LNCaP clone FGC (cell line): ENCODE measurements around the gene ROM1.
"Not testable (repeated sequence)": the region's sequence is repeated elsewhere in the genome, so short reads cannot be mapped to it uniquely, and the experiment has no call there.

Source experiments
- DNase-seq: peaks from one replicate; pipeline ENCODE4 v3.0.0-alpha.2; 2011; ENCODE audit warnings: low read depth
- H3K4me3 ChIP-seq: 2 replicates; pipeline ENCODE4 v1.5.1; 2011; ENCODE audit warnings: mild to moderate bottlenecking, low read depth, low read length, control low read depth
- TF ChIP-seq, protein P1 (sequence below): IDR thresholded peaks from 2 replicates; pipeline ENCODE4 v1.5.1; 2012; ENCODE audit warnings: mild to moderate bottlenecking; ENCODE audit not compliant: control insufficient read depth, insufficient read depth; ENCODE audit errors: extremely low read depth

ROM1 gene

DNA sequence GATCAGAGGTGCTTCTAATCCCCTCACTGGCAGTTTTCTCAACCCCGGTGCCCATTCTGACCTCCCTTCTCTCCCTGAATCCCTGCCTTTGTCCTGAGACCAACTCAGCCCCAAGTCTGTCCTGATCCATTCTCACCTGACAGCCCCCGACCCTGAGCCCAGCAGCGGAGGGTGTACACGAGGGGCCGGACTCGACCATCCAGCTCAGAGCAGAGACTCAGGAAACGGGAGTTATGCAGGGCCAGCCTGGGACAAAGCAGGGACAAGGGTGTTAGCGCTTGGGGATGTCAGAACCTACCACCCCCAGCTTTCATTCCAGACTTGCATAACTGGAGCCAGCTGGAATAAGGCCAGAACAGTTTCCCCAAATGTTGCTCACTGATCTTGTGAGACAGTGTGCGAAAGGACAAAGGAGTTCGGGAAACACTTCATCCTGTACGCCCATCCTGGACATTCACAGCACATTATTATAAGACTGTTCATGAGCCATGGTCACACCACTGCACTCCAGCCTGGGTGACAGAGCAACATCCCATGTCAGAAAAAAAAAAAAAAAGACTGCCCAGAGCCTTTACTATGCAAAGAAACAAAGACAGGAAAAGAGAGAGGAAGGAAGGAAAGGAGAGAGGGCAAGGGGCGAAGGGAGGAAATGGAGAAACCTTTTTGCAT lies 35.9 kb upstream of the ROM1 start:
- DNase-seq: no peak
- H3K4me3 ChIP-seq: no peak overlapping the region
- TF ChIP-seq, protein P1, sequence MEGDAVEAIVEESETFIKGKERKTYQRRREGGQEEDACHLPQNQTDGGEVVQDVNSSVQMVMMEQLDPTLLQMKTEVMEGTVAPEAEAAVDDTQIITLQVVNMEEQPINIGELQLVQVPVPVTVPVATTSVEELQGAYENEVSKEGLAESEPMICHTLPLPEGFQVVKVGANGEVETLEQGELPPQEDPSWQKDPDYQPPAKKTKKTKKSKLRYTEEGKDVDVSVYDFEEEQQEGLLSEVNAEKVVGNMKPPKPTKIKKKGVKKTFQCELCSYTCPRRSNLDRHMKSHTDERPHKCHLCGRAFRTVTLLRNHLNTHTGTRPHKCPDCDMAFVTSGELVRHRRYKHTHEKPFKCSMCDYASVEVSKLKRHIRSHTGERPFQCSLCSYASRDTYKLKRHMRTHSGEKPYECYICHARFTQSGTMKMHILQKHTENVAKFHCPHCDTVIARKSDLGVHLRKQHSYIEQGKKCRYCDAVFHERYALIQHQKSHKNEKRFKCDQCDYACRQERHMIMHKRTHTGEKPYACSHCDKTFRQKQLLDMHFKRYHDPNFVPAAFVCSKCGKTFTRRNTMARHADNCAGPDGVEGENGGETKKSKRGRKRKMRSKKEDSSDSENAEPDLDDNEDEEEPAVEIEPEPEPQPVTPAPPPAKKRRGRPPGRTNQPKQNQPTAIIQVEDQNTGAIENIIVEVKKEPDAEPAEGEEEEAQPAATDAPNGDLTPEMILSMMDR: no peak

DNA sequence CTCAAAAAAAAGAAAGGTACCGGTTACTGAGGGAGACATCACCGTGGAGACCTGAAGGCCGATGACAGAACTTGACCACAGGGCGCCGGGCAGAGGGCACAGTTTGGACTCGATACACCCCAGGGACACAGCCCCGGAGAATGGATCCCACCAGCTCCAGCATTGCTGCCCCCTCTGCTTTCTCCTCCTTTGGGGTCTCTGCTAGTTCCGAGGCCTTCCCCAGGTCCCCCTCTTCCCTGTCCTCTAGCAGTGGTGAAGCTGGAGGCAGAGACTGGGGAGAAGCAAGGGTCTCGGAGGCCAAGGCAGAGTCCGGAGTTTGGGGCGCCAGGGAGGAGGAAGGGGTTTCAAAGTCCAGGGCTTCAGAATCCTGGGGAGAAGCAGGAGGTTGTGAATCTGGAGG lies 34.5 kb upstream of the ROM1 start:
- no peak overlapping the region for H3K4me3 ChIP-seq
- TF ChIP-seq, protein P1: no peak
- no peak for DNase-seq

DNA sequence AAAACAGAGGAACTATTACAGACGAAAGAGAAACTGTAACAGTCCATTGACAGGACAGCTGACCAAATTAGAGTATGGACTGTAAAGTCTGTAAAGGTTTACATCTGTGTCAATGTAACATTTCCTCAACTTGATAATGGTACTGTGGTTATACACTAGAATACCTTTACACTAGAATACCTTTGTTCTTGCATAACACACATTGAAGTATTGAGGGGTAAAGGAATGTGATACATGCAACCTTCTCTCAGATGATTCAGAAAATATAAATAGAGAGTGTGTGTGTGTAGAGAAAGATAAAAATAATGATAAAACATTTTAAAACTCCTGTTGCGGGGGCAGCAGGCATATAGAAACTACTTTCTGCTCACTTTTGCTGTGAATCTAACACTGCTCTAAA lies 33.8 kb upstream of the ROM1 start:
- DNase-seq: no peak
- no peak overlapping the region for H3K4me3 ChIP-seq
- TF ChIP-seq, protein P1: no peak

DNA sequence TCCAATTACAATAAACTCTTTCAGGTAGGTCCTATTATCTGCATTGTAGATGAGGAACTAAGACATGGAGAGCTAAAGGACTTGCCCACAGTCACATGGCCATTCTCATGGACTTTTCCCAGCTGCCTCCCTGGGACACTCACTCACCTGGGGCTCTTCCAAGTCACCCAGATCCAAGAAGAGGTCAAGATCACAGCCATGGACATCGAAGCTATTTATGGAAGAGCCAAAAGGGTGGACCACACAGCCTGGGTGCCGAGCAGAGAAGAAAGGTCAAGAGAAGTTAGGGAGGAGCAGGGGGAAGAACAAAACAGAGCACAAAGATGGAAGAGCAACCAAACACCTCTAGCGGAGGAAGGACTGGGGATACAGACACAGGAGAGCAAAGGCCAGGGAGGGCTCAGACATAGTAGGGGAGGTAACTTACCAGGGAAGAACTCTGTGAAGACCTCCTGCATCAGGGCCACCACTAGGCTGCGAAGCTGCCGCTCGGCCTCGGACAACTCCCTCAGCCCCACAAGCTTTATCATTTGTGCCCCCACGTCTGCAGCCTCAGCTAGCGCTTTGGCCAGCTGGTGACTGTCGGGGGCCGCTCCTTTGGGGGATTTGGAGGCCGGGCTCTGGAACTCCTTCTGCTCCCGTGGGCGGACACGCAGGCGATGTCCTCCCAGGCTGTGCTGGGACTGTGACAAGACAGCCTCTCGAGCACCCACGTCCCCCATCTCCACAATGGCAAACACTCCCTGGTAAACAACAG lies 31.9 kb upstream of the ROM1 start:
- TF ChIP-seq, protein P1: no peak

DNA sequence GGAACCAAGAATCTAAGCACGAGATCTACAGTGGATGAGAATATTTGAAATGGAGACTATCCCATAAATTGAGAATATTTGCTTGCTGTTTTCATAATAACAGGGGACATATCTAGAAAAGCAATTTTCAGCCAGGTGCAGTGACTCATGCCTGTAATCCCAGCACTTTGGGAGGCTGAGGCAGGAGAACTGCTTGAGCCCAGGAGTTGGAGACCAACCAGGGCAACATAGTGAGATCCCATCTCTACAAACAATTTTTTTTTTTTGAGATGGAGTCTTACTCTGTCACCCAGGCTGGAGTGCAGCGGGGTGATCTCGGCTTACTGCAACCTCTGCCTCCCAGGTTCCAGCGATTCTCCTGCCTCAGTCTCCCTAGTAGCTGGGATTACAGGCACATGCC lies 31.3 kb upstream of the ROM1 start:
- not testable (repeated sequence) for H3K4me3 ChIP-seq, DNase-seq

More for the DNA sequence above, 31.9 kb upstream of the ROM1 start:
- no peak overlapping the region for H3K4me3 ChIP-seq
- DNase-seq: no peak

DNA sequence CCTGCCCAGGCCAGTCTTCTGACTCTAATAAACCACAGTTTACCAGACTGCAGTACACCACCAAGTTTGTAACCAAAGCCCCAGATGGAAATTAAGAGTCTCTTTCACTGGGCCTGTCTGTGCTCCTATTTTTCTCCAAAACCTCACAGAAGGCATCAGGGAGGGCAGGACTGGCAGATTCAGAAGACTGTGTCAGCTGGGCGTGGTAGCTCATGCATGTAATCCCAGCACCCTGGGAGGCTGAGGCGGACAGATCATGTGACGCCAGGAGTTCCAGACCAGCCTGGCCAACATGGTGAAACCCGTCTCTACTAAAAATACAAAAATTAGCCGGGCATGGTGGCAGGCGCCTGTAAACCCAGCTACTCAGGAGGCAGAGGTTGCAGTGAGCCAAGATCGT lies 27.7 kb upstream of the ROM1 start:
- not testable (repeated sequence) for H3K4me3 ChIP-seq, DNase-seq

DNA sequence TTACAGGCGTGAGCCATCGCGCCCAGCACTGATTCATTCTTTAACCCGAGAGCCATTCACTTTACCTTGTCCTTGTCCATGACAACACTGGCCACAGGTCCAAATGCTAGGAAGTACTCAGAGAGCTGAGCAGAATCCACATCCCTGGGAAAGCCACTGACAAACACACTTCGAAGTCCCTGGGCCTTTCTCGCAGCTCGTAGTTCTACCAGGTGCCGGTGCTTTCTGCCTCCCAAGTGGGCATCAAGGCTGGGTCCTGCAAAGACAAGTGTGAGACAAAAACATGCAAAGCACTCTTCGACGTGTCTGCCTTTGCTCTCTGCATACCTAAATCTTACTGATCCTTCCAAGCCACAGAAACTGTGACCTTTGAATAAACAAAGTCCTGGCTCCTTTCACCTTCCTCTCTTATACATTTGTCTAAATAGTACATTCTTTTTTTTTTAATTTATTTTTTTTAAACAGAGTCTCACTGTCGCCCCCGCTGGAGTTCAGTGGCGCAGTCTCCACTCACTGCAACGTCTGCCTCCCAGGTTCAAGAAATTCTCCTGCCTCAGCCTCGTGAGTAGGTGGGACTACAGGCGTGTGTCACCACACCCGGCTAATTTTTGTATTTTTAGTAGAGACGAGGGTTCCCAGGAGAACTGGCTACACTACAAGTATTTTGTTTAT lies 24.0 kb upstream of the ROM1 start:
- DNase-seq: no peak
- no peak overlapping the region for H3K4me3 ChIP-seq
- TF ChIP-seq, protein P1: no peak
